Right lobe of liver (tissue), 4 donors: ENCODE measurements around the gene FOXP1.

Experiments
- POLR2A ChIP-seq: fragments of 450-650 bp; IDR thresholded peaks from one replicate; pipeline ENCODE4 v1.6.1; 2017; ENCODE audit warnings: antibody characterized with exemption, mild to moderate bottlenecking
- TF ChIP-seq, protein P1 (sequence below), 4 donors: fragments of 200-600 bp in 3 of 4; fragments of 450-650 bp in 1 of 4; IDR thresholded peaks; one replicate each; pipeline versions ENCODE4 v1.5.1 to v1.8.0; 2016 to 2022; ENCODE audit warnings: antibody characterized with exemption in 4 of 4, mild to moderate bottlenecking in 2 of 4
- donor health status: DM: no; HTN: no; CAD: no.
- donor health status: DM: no; HTN: no; CAD: no.
- donor health status: DM: no; HTN: yes; CAD: no.

DNA sequence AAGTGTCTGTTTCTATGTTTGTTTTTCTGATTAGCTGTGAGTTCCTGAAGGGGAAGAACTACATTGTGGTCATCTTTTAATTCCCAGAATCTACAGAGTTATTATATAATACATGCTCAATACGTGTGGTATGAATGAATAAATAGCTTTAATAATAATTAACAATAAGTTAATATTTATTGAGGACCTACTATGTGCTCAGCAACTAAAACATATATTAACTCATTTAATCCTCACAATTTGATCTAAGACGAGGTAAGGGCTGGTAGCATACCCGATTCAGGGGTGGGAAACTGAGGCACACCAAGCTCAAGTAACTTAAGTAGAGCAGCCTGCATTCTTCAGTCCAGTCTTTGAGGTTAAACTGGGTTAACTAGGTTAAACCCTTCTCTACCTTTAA is 553.8 kb downstream of the FOXP1 start:
- TF ChIP-seq, protein P1, sequence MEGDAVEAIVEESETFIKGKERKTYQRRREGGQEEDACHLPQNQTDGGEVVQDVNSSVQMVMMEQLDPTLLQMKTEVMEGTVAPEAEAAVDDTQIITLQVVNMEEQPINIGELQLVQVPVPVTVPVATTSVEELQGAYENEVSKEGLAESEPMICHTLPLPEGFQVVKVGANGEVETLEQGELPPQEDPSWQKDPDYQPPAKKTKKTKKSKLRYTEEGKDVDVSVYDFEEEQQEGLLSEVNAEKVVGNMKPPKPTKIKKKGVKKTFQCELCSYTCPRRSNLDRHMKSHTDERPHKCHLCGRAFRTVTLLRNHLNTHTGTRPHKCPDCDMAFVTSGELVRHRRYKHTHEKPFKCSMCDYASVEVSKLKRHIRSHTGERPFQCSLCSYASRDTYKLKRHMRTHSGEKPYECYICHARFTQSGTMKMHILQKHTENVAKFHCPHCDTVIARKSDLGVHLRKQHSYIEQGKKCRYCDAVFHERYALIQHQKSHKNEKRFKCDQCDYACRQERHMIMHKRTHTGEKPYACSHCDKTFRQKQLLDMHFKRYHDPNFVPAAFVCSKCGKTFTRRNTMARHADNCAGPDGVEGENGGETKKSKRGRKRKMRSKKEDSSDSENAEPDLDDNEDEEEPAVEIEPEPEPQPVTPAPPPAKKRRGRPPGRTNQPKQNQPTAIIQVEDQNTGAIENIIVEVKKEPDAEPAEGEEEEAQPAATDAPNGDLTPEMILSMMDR (IDR thresholded peaks at IDR 0.05): no peak
- no peak for TF ChIP-seq POLR2A
